OCI-LY1 (cell line): ENCODE data around the gene ARHGAP6.

Source experiments
- H2AFZ ChIP-seq: fragments of 200-600 bp; sonication (generic), shearing (Covaris generic); 2 replicates; pipeline ENCODE4 v1.6.0; 2014; ENCODE audit warnings: antibody characterized with exemption, mild to moderate bottlenecking, low read length
- H3F3A ChIP-seq: fragments of 200-600 bp; sonication (generic), shearing (Covaris generic); 2 replicates; pipeline ENCODE4 v1.6.0; 2014; ENCODE audit warnings: mild to moderate bottlenecking, antibody characterized with exemption, low read length, moderate library complexity; ENCODE audit not compliant: insufficient read depth
- H3K27ac ChIP-seq: fragments of 200-600 bp; sonication (generic); 2 replicates; pipeline ENCODE4 v1.5.1; 2014; ENCODE audit warnings: low read length, mixed run types, mild to moderate bottlenecking, low read depth; ENCODE audit not compliant: poor library complexity, severe bottlenecking
- H3K27me3 ChIP-seq: fragments of 200-600 bp; sonication (generic); 2 replicates; pipeline ENCODE4 v1.6.0; 2014; ENCODE audit warnings: antibody characterized with exemption, mild to moderate bottlenecking, low read length, moderate library complexity; ENCODE audit not compliant: insufficient read depth
- H3K36me3 ChIP-seq: fragments of 200-600 bp; sonication (generic); 2 replicates; pipeline ENCODE4 v1.6.1; 2014; ENCODE audit warnings: mild to moderate bottlenecking, antibody characterized with exemption, low read length, moderate library complexity, mixed read lengths; ENCODE audit not compliant: insufficient read depth
- H3K4me1 ChIP-seq: fragments of 200-600 bp; sonication (generic); 2 replicates; pipeline ENCODE4 v1.5.1; 2014; ENCODE audit warnings: mild to moderate bottlenecking, low read length, moderate library complexity; ENCODE audit not compliant: insufficient read depth, severe bottlenecking
- H3K4me2 ChIP-seq: fragments of 200-600 bp; sonication (generic), shearing (Covaris generic); 2 replicates; pipeline ENCODE4 v1.6.1; 2014; ENCODE audit warnings: low read length
- H3K4me3 ChIP-seq: fragments of 200-600 bp; sonication (generic); 2 replicates; pipeline ENCODE4 v1.5.1; 2014; ENCODE audit warnings: low read length, low read depth, mild to moderate bottlenecking, mixed read lengths; ENCODE audit not compliant: poor library complexity, severe bottlenecking
- H3K79me2 ChIP-seq: fragments of 200-600 bp; shearing (Covaris generic); 2 replicates; pipeline ENCODE4 v1.6.1; 2016; ENCODE audit warnings: mixed run types, low read length, mixed read lengths; ENCODE audit not compliant: insufficient read depth
- H3K9ac ChIP-seq: fragments of 200-600 bp; sonication (generic), shearing (Covaris generic); 2 replicates; pipeline ENCODE4 v1.6.1; 2014; ENCODE audit warnings: mild to moderate bottlenecking, low read length, mixed read lengths
- H3K9me2 ChIP-seq: fragments of 200-600 bp; sonication (generic), shearing (Covaris generic); 2 replicates; pipeline ENCODE4 v1.6.1; 2014; ENCODE audit warnings: low read depth, mild to moderate bottlenecking, low read length, mixed read lengths
- H3K9me3 ChIP-seq: fragments of 200-600 bp; shearing (Covaris generic); 2 replicates; pipeline ENCODE4 v1.6.1; 2014; ENCODE audit warnings: low read length, mixed read lengths
- H4K20me1 ChIP-seq: fragments of 200-600 bp; sonication (generic), shearing (Covaris generic); 2 replicates; pipeline ENCODE4 v1.6.0; 2016; ENCODE audit warnings: mild to moderate bottlenecking, low read length; ENCODE audit not compliant: insufficient read depth
- EZH2 ChIP-seq: fragments of 200-600 bp; sonication (generic), shearing (Covaris generic); IDR thresholded peaks from 2 replicates; pipeline ENCODE4 v1.8.0; 2017; ENCODE audit warnings: borderline replicate concordance, mixed run types, mild to moderate bottlenecking, antibody characterized with exemption, low read length, moderate library complexity, mixed read lengths
- TF ChIP-seq, protein P1 (sequence below): fragments of 200-600 bp; sonication (generic), shearing (Covaris generic); IDR thresholded peaks from 2 replicates; pipeline ENCODE4 v1.5.1; 2017; ENCODE audit warnings: mild to moderate bottlenecking, antibody characterized with exemption, low read length, moderate library complexity, mixed read lengths

The ARHGAP6 gene

DNA sequence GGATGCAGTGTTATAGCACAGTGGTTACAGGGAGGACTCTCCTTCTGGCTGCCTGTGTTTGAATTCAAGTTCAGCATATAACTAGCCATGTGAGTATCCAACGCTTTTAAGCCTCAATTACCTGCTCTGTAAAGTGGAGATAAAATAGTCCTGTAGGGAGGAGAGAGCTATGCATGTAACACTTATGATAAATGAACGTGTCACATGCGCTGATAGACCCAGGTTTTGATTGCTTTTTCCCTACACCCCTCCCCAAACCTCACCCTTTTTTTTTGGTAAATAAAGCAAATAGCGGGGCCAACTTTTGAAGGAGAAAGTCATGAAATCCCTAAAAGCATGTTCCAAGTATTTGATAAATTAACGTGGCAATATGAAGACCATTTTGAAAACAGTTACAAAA lies 392.9 kb downstream of the ARHGAP6 start:
- Histone ChIP-seq H3K9me2 (no peaks in the 10 kb centered on the region), H3K27ac (no peak overlapping the region), H3K36me3 (no peaks in the 10 kb centered on the region), H3K4me1 (no peaks in the 10 kb centered on the region), H3K4me2 (no peak overlapping the region), H3K79me2 (no peaks in the 10 kb centered on the region), H3K9ac (no peak overlapping the region), H3F3A (no peaks in the 10 kb centered on the region), H2AFZ (no peak overlapping the region), H3K4me3 (no peak overlapping the region), H3K27me3 (no peaks in the 10 kb centered on the region), H4K20me1 (no peaks in the 10 kb centered on the region), H3K9me3 (no peaks in the 10 kb centered on the region)
- TF ChIP-seq EZH2 = no peak
- TF ChIP-seq, protein P1, sequence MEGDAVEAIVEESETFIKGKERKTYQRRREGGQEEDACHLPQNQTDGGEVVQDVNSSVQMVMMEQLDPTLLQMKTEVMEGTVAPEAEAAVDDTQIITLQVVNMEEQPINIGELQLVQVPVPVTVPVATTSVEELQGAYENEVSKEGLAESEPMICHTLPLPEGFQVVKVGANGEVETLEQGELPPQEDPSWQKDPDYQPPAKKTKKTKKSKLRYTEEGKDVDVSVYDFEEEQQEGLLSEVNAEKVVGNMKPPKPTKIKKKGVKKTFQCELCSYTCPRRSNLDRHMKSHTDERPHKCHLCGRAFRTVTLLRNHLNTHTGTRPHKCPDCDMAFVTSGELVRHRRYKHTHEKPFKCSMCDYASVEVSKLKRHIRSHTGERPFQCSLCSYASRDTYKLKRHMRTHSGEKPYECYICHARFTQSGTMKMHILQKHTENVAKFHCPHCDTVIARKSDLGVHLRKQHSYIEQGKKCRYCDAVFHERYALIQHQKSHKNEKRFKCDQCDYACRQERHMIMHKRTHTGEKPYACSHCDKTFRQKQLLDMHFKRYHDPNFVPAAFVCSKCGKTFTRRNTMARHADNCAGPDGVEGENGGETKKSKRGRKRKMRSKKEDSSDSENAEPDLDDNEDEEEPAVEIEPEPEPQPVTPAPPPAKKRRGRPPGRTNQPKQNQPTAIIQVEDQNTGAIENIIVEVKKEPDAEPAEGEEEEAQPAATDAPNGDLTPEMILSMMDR = no peak

DNA sequence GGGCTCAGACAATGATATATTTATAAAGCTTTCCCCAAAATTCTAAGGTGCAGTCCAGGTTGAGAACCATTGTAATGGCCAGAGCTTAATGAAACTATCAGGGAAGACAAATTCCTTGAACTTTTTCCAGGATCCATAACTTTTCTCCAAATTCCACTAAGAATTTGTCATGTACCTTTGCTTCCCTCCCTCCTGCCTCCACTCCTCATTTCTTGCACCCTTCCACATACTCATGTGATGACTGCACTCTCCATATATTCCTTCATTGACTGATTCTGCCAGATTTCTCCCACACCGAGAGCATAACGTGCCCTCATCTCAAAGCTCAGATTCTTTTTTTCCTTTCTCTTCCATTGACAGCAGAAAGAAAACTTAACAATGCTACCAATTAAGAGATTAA lies 393.4 kb downstream of the ARHGAP6 start:
- no peak overlapping the region for H2AFZ ChIP-seq
- no peaks in the 10 kb centered on the region for H3K4me1 ChIP-seq
- no peaks in the 10 kb centered on the region for H3K79me2 ChIP-seq
- no peaks in the 10 kb centered on the region for H3K36me3 ChIP-seq
- no peak overlapping the region for H3K9ac ChIP-seq
- no peak overlapping the region for H3K4me2 ChIP-seq
- no peak overlapping the region for H3K4me3 ChIP-seq
- TF ChIP-seq EZH2 = no peak
- TF ChIP-seq, protein P1 = no peak
- H4K20me1 ChIP-seq = no peaks in the 10 kb centered on the region
- no peak overlapping the region for H3K27ac ChIP-seq
- H3F3A ChIP-seq = no peaks in the 10 kb centered on the region
- no peaks in the 10 kb centered on the region for H3K9me2 ChIP-seq
- H3K27me3 ChIP-seq = no peaks in the 10 kb centered on the region
- no peaks in the 10 kb centered on the region for H3K9me3 ChIP-seq

DNA sequence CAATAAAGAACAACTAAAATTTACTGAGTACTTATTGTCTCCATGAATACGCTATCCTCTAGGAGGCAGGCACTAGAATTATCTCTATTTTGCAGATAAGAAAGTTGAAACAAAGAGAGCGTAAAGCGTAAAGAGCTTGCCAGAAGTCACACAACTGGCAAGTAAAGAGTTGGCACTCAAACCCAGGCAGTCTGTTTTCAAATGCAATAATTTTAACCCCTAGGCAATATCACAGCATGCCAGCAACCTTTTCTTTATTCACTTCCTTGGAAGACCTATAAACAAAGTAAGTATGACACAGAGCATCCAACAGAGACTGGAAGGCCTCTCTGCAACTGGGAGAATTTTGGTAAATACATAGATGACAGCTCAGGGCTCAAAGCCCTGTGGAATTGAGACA lies 395.7 kb downstream of the ARHGAP6 start:
- H3K27ac ChIP-seq = no peak overlapping the region
- no peak overlapping the region for H3K4me3 ChIP-seq
- no peaks in the 10 kb centered on the region for H4K20me1 ChIP-seq
- no peaks in the 10 kb centered on the region for H3K36me3 ChIP-seq
- H3K27me3 ChIP-seq = no peaks in the 10 kb centered on the region
- no peaks in the 10 kb centered on the region for H3K9me3 ChIP-seq
- H2AFZ ChIP-seq = no peak overlapping the region
- H3K9me2 ChIP-seq = no peaks in the 10 kb centered on the region
- H3K4me2 ChIP-seq = no peak overlapping the region
- H3K9ac ChIP-seq = no peak overlapping the region
- H3K4me1 ChIP-seq = no peaks in the 10 kb centered on the region
- no peak for TF ChIP-seq EZH2
- TF ChIP-seq, protein P1 = no peak
- no peaks in the 10 kb centered on the region for H3F3A ChIP-seq
- H3K79me2 ChIP-seq = no peaks in the 10 kb centered on the region
